ENCODE measurements around the gene LHFPL3.

DNA sequence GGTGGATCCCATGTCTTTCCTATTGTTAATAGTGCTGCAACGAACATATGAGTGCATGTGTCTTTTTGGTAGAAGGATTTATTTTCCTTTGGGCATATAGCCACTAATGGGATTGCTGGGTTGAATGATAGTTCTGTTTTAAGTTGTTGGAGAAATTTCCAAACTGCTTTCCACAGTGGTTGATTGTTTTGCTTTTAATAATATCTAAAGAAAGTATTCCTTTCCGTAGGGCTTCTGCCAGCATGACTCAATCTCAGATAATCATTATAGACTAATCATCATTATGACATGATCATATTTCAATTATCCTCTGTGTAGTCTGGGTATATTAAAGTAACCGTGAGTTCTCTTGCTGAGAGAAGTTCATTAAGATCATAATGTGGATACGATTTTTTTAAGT is 575.4 kb downstream of the LHFPL3 start:
- TF ChIP-seq, protein P1, sequence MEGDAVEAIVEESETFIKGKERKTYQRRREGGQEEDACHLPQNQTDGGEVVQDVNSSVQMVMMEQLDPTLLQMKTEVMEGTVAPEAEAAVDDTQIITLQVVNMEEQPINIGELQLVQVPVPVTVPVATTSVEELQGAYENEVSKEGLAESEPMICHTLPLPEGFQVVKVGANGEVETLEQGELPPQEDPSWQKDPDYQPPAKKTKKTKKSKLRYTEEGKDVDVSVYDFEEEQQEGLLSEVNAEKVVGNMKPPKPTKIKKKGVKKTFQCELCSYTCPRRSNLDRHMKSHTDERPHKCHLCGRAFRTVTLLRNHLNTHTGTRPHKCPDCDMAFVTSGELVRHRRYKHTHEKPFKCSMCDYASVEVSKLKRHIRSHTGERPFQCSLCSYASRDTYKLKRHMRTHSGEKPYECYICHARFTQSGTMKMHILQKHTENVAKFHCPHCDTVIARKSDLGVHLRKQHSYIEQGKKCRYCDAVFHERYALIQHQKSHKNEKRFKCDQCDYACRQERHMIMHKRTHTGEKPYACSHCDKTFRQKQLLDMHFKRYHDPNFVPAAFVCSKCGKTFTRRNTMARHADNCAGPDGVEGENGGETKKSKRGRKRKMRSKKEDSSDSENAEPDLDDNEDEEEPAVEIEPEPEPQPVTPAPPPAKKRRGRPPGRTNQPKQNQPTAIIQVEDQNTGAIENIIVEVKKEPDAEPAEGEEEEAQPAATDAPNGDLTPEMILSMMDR (IDR thresholded peaks at IDR 0.05; ENCODE audit: low read depth, low read length, poor library complexity, severe bottlenecking), result no peak
- TF ChIP-seq EZH2phosphoT487 (IDR thresholded peaks at IDR 0.05; ENCODE audit: borderline replicate concordance, low read length), result no peak
